DMS53 treated with DMSO at 0.1 percent for 48 hours (cell line): ENCODE measurements around the gene MB.
"Not testable (repeated sequence)": the region's sequence is repeated elsewhere in the genome, so short reads cannot be mapped to it uniquely, and the experiment has no call there.

ENCODE experiments used
- DNase-seq: peaks from one replicate; lab custom pipeline; 2025; ENCODE audit not compliant: unreplicated experiment; lab: John Stamatoyannopoulos, UW

The MB gene

DNA sequence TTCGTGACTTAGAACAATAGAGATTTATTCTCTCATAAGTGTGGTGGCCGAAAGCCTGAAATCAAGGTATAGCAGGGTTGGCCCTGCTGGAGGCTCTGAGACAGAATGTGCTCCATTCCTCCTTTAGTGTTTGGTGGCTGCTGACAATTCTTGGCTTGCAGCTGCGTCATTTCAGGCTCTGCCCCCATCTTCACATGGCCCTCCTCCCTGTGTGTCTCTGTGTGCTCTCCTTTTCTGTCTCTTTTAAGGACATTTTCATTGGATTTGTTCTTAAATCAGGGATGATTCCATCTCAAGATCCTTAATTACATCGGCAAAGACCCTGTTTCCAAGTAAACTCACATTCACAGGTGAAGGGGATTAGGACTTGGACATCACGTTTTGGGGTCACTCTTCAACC is 20.9 kb upstream of the MB start:
- no peak for DNase-seq

DNA sequence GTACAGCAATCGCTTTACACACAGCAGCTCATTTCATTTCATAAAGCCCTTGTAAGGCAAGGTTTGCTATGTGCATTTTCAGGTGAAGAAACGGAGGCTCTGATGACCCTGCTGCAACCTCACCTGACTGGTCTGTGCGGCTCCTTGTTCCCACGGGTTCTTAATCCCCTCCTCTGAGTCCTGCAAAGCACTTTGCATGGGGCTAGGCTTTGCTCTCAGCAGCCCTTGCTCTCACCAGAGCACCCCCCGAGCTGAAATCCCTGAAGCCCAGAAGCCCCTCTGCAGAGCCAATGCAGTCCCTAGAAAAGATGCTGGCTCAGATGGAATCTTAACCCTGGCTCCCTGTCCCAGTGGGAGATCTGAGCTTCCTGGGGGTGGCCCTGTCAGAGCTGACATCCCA is 20.1 kb upstream of the MB start:
- no peak for DNase-seq

DNA sequence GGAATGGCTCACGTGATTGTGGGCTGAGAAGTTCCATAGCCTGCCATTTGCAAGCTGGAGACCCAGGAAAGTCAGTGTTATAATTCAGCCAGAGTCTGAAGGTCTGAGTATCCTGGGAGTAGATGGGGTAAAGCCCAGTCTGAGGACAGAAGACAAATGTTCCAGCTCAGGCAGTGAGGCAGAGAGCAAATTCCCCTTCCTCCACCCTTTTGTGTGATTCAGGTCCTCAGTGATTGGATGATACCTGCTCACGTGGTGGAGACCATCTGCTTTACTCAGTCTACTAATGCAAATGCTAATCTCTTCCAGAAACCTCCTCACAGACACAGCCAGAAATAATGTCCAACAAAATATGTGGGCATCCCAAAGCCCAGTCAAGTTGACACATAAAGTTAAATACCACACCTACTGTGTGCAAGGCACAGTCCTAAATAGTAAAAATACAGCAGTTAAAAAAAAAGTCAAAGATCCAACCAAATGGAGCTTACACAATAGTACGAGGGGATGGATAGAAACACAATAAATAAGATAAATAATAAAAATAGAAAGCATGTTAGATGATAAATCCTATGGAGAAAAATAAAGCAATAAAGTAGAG is 17.9 kb upstream of the MB start:
- no peak for DNase-seq

DNA sequence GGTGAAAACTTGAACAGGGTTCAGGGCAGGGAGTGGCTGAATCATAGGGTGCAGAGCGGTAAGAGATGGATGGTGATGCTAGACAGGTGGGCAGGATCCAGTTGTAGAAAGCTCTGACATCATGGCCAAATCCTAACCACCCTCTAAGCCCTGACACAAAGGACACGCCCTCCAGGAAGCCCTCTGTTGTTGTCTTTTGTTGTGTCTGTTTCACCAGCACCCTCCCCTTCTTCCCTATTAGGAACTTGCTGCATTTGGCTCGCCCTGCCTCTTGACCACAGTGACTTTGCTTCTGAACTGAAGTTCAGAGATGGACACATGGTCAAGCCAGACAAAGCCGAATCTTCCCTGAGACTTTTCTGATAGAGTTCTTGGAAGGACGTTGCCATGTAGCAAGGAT is 16.9 kb upstream of the MB start:
- DNase-seq: no peak

DNA sequence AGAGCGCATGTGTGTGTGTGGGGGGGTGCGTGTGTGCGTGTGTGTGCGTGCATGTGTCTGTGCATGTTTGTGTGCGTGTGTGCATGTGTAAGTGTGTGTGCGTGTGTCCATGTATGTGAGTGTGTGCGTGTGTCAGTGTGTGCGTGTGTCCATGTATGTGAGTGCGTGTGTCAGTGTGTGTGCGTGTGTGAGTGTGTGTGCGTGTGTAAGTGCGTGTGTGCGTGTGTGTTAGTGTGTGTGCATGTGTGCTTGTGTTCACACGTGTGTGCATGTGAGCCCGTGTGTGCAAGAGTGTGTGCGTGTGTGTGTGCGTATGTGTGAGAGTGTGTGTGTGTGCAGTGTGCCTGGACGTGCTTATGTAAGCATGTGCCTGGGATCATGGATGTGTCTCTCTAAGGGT is 16.4 kb upstream of the MB start:
- DNase-seq: no peak

DNA sequence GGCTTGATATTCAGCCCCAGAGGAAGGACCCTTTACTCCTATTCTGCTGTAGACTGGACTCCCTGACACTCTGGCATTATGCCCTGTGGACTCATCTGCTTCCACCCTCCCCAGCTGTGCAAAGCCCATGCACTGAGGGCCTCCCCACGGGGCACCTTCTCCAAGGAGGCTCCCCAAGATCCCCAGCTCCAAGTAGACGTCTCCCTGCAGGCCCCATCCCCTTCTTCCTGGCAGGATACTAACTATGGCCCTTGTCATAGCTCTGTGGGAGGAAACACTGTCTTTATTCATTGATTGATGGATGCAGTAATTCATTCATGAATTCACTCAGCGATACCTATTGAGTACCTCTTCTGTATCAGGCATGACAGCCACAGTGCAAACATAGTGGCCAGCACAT is 15.8 kb upstream of the MB start:
- DNase-seq: no peak

DNA sequence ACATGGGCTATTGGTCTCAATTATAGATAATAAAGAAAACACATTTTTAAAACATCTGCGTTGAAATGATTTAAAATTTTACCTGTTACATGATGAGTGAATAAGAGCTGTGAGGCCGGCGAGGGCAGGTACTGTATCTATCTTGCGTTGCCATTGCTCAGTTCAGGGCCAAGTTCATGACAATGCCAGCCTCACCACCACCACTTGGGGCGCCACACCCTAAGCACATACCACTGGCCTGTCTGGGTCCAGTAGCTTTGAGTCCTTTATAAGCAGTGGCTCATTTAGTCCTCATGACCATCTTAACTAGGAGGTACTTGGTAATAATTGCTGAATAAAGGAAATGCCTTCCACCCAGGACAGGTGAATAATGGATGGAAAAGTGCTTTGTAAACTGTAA is 14.5 kb upstream of the MB start:
- DNase-seq: peak; percentile 15

DNA sequence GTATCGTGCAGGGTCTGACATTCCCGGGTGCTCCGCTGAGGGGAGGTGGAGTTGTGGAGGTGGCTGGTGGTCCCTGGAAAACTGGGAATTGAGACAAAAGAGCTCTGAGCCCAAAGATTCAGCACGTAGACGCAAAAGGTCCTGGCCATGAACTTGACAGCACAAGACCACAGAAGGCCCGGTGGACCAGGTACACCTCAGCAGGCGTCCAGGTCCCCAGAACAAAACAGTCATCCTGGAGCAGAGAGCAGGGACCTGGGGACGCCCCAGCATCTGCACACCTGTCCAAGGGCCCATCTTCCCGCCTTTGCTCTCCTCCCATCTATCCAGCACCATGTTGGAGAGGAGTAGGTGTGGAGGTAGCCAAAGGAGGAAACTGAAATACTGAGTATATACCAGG is 13.8 kb upstream of the MB start:
- no peak for DNase-seq

DNA sequence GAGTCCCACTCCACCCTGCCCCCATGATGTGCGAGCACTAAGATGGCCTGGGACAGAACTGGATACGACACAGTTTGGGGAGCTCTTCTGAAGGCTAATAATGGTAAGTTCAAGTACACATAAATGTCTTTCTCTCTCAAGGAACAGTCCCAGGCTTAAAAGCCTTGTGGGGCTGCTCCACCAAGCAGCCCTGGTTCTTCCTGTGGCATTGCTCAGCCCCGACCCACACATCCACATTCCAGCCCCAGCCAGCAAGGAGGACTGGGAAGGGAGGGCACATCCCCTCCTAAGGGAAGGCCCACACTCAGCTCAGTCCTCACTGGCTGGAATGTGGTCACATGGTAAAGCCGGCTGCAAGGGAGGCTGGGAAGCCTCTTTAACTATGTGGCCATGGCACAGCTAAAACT is 13.3 kb upstream of the MB start:
- DNase-seq: no peak

DNA sequence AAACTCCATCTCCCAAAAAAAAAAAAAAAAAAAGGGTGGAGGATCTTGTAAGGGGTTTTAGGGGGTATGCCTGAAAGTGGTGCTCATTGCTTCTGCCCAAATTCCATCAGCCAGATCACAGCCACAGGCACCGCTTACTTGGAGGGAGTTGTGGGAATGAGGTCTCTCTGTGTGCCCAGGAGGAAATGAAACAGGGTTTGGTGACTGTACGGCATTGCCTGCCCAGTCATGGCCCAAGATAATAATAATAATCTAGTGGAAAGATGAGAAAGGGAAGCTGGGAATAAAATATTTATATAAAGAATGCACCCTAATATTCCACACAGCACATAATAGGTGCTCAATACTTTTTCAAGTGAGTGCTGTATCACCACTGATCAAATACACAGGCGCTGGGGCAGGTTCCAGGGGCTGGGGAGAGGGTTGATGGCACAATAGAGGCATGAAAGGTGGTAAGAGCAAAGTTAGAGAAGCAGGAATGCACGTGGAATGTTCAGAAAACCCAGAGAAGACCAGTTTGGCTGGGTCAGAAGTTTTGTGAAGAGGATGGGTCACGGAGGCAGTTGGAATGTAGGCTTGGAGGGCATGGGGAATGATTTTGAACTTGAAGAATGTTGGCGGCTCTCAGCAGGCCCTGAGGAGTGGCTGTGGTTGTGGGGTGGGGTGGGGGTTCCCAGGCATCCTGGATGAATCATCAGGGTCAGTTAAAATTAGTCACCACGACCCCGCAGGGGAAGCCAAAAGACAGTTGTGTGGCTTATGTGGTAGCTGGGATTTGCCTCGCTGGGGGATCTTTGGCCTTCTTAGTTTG is 12.5 kb upstream of the MB start:
- DNase-seq: no peak

DNA sequence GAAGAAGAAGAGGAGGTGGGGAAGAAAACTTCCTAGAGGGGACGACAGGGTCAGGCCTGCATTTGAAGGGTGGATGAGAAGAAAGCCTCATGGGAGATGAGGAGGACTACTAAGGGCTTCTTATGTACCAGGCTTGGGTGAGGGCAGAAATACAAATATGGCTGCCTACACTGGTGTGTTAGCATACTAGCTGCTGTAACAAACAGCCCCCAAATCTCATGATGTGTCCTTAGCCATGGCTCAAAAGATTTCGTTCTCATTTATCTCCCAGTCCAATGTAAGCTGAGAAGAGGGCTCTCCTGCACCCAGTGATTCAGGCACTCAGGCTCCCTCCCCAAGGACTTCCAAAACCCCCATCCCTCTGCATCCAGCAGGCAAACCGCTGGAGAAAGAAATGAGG is 11.6 kb upstream of the MB start:
- DNase-seq: no peak

DNA sequence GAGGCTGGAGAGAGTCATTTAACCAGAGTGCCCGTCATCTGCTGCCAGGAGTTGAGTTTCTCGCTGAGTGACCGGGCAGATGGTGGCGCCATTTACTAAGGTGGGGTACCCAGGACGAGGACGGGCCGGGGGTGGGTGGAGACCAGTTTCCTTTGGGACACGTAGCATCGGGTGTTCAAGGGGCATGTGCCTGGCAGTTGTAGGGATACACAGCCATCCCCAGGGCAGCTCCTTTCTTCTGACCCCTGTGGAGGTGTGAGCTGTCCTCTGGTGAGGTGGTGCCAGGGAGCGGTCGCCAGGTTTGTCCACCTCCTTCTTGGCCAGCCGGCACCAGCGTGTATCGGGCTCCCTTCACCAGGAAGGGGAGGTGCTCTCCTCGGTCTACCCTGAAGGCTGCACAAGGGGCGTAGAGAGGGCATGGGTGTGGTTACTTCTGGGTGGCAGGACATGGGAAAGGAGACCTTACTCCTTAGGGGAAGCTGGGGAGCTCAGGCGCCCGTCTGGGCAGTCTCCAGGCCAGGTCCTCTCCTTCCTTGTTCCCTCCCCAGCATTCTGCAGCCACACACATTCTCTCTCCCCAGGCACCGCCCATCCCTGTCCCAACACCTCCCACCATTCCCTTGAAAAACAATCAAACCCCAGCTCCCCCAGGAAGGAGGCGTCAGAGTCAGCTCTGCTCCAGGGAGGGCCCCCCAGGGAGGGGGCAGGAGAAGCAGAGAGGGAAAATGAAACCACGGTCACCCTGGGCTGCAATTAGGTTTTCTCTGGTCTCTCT is 10.3 kb upstream of the MB start:
- peak; percentile 28 for DNase-seq

DNA sequence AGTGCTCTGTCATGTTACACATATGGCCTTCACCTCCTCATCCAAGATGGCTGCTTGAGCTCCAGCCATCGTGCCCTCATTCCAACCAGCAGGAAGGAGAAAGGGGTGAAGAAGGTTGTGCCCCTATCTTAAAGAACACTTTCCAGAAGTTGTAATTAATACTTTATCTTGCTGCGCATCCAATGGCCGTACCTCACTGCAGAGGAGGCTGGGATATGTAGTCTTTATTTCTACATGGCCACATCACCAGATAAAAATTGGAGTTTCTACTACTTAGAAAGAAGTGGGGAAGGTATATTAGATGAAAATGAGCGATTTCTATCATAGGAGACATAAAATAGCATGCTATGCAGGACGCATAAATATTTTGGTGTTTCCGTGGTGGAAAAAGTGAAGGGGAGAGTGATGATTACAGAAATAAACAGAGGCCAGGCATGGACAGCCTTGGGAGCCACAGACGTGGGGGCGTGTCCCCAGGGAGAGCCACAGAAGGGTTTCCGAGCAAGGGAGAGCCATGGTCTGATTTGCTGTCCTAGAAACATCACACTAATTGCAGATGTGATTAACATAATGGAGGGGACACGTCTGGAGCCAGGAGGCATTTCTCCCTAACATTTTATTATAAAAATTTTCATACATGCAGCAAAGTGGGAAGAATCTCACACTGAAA is 8.8 kb upstream of the MB start:
- no peak for DNase-seq

DNA sequence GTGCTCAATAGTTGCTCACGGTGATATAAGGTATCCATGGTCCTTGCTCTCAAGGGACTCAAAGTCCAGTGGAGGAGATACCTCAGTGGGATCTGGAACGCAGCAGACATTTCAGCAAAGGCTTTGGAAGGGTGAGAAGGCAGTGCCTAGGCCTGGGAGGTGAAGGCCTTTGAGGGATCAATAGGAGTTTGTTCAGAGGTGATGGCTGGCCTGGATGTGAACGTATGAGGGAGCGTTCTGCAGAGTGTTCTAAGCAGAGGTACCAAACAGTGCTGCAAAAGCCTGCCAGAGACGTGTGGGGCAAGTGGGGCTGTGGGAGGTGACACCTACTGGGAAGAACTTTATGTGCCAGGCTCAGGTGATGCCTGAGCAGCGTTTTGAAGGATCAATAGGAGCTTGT is 7.4 kb upstream of the MB start:
- no peak for DNase-seq

DNA sequence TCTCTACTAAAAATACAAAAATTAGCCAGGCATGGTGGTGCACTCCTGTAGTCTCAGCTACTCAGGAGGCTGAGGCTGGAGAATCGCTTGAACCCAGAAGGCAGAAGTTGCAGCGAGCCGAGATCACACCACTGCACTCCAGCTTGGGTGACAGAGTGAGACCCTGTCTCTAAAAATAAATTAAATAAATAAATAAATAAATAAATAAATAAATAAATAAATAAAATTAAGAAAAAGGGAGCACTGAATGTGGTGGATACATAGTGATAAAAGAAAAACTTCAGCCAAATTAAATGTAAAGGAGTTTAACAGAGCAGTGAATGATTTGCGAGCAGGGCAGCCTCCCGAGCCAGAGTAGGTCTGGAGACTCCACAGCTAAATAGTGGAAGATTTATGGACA is 6.8 kb upstream of the MB start:
- not testable (repeated sequence) for DNase-seq

DNA sequence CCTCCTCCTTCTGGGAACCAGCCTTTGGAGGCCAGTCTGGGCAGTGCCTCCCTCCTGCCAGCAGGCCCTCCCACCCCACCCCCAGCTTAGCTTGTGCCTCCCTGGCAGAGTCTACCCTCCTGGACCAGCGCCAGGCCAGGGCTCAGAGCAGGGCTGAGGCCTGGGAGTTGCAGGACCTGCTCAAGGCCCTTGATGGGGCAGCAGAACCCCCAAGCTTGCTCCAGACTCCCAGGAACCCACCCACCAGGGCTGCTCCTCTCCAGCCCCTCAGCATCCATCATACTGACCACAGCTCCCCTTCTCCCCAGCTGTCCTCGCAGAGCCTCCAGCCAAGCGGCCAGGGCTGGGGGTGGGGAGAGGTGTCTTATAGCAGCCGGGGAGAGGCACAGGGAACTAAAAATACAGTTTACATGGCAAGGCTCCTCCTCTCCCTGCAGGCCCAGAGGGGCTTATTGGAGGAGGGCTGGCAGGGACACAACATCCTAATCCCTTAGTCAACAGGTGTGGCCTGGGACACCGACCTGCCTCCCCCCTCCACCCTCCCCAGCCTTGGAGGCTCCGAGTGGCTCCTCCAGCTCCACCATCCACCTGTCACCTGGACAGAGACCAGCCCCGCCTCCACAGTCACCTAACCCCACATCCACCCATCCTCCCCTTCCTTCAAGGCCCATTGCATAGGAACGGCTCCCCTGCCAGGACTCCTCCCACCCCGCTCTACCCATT is 5.2 kb upstream of the MB start:
- peak; percentile 70 for DNase-seq

DNA sequence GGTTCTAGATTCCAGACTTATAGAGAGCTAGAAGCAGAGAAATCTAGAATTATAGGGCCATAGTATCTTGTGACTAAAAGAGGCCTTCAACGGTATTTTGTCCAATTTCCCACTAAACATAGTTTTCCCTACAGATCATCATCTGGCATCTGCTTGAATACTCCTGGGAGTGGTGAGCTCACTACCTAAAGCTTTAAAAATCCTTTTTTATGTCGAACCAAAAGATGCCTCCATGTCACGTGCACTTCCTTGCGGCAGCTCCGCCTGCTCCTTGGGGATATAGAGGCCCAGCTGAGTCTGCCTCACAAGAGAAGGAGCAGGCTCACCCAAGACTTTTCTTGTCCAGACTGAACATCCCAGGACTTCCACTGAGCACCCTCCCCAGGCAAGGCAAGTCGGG is 4.3 kb upstream of the MB start:
- no peak for DNase-seq

DNA sequence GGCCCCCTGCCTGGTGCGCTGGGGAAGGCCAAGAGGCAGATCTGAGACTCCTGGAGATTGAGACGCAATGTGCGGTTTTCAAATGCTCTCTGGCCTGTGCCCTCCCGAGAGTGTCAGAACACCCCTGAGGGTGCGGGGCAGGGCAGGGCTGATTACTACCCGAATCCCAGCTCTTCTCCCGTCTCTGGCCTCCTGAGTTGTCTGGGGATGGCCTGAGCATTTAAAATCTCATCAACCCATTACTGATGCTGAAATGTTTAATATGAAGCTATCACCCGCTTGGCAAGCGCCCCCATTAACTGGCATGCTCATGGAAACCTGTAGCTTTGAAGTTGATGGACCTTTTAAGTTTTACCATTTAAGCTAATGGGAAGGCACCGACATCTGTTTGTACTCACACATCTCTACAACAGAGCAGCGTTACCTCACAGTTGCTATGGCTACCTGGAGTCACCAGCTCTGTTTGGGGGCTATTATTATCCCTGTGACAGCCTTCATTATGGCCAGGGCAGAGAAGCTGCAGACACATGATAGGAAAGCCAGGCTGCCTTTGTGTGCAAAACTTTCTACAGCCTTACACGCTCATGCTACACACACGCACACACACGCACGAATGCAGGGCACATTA is 3.6 kb upstream of the MB start:
- DNase-seq: no peak

DNA sequence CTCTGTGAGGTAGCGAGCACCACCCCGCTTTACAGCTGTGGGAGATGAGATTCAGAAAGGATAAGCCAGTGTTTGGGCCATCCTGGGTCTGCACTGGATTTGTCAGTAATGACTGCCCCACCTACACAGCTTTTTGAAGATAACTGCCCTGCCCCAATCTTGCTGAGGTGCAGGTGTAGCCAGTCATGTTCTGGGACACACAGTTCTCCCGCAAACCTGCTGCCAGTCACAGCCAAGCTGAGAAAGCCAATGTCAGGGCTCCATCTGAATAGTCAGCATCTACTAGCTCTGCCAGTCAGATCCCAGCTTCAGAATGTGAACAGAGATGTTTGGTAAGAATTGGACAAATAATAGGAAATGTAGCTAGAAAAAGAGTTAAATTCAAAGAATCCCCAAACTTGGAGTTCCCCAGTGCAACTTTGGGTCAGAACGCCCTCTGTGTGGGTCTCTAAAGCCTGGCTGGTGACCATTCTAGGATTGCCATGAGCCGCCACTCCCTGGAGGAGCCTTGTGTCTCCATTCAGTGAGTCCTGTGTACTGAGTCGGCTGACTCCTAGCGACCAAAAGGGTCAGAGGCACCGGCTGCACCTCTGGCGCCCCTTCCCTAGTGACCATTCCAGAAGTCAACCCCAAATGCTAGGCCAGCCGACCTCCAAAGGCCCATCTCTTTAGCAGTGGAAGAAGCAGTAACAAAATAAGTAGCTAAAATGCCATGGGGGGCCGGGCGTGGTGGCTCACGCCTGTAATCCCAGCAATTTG is 2.4 kb upstream of the MB start:
- DNase-seq: no peak
